Right cardiac atrium (tissue), 5 donors: ENCODE data around the gene MED27. TPM values are rescaled to one million over a fixed set of nuclear protein-coding genes. Genes with fewer than 3 reads are reported as not detected.
A peak's percentile ranks its signal among the peaks of the same experiment; 100 is the strongest.

Experiments used
- ATAC-seq, 2 donors: fragments of 200-7000 bp; cut with Tn5 transposase; one replicate each; pipeline versions ENCODE4 v1.8.0 to v1.9.1; 2020; ENCODE audit warnings: moderate library complexity in 2 of 2, mild to moderate bottlenecking in 1 of 2
- DNase-seq, 3 donors: peaks; one replicate each; pipeline ENCODE4 v3.0.0-alpha.2; 2020
- H3K27ac ChIP-seq: one replicate; pipeline ENCODE4 v1.5.1; 2013; ENCODE audit warnings: mild to moderate bottlenecking, low read length, control low read depth, moderate library complexity
- H3K27me3 ChIP-seq: one replicate; pipeline ENCODE4 v1.6.1; 2013; ENCODE audit not compliant: control insufficient read depth, insufficient read depth
- H3K4me1 ChIP-seq: one replicate; pipeline ENCODE4 v1.6.1; 2013; ENCODE audit warnings: low read length; ENCODE audit not compliant: control insufficient read depth, insufficient read depth
- H3K4me3 ChIP-seq: one replicate; pipeline ENCODE4 v1.5.1; 2013; ENCODE audit warnings: low read length, control low read depth
- H3K9me3 ChIP-seq: one replicate; pipeline ENCODE4 v1.6.1; 2013; ENCODE audit warnings: low read length; ENCODE audit not compliant: control insufficient read depth
- WGBS: extraction: QIAGEN DNeasy Blood & Tissue Kit; methylation state at CpG from one replicate; pipeline ENCODE4 v1.1.7; 2013; 5-methylcytosine and 5-hydroxymethylcytosine counted together
- intact Hi-C, 4 donors: fragments of 100-400 bp; cut with DNase I; formaldehyde crosslinking; loops; one replicate each; pipeline versions ENCODE4 v1.11.0 to v1.14.0; 2022 to 2023
- polyA plus RNA-seq: library from polyadenylated mRNA; stranded (reverse); fragments of 200-250 nt; gene quantifications from one replicate; pipeline ENCODE4 v1.2.3, GENCODE V29; 2013
- total RNA-seq, 4 donors: library from RNA; stranded (reverse); fragmentation: NEBNext Ultra II Directional; extraction: Animal tissue kit (Norgen Biotek cat#: 25700); gene quantifications; one replicate each; pipeline ENCODE4 v1.2.1, GENCODE V29; 2021
- donor health status: healthy with polysubstance abuse.
- donor health status: DM: no; HTN: yes; CAD: no.
- donor health status: DM: no; HTN: no; CAD: no.
- donor health status: DM: no; HTN: yes; CAD: no; lungs with severe emphysema.
- donor health status: DM: yes; HTN: yes; CAD: no.

Gene MED27
- total and polyA plus RNA-seq, 5 donors = 19.9 to 22.7 (median 21.2) TPM

GRCh38 chr9:131874916-131875670 is 204.6 kb downstream of the MED27 start:
- DNase-seq (no peak), ATAC-seq (no peak)
- no peak overlapping the region for H3K4me3 ChIP-seq
- no peaks in the 10 kb centered on the region for H3K9me3 ChIP-seq
- no peaks in the 10 kb centered on the region for H3K4me1 ChIP-seq
- WGBS = 92% methylated on average over 12 of the region's 12 CpGs
- no peak overlapping the region for H3K27ac ChIP-seq
- intact Hi-C loops = no loop called here
- H3K27me3 ChIP-seq = no peaks in the 10 kb centered on the region

GRCh38 chr9:131874447-131874846 is 205.2 kb downstream of the MED27 start:
- H3K27ac ChIP-seq = no peak overlapping the region
- WGBS = 87% methylated on average over 12 of the region's 12 CpGs
- H3K9me3 ChIP-seq = no peaks in the 10 kb centered on the region
- no peak overlapping the region for H3K4me3 ChIP-seq
- DNase-seq (no peak), ATAC-seq (no peak)
- H3K4me1 ChIP-seq = no peaks in the 10 kb centered on the region
- no peaks in the 10 kb centered on the region for H3K27me3 ChIP-seq
- intact Hi-C loops = no loop called here

- no peak for DNase-seq
- H3K4me3 ChIP-seq = no peak overlapping the region
- intact Hi-C loops = no loop called here
- no peaks in the 10 kb centered on the region for H3K9me3 ChIP-seq
- no peaks in the 10 kb centered on the region for H3K4me1 ChIP-seq
- ATAC-seq = peak in 1 of 2 donors; percentile 19
- WGBS = 91% methylated on average over 13 of the region's 13 CpGs
- H3K27me3 ChIP-seq = no peaks in the 10 kb centered on the region
- no peak overlapping the region for H3K27ac ChIP-seq
Observed at GRCh38 chr9:131873891-131874440, 205.7 kb downstream of the MED27 start.

GRCh38 chr9:131873335-131873734 is 206.3 kb downstream of the MED27 start:
- DNase-seq = no peak

GRCh38 chr9:131872702-131873101 is 207.0 kb downstream of the MED27 start:
- Histone ChIP-seq H3K27ac (no peak overlapping the region), H3K4me1 (no peaks in the 10 kb centered on the region), H3K27me3 (no peaks in the 10 kb centered on the region), H3K9me3 (no peaks in the 10 kb centered on the region), H3K4me3 (no peak overlapping the region)
- no peak for ATAC-seq
- intact Hi-C loops = no loop called here
- 93% methylated on average over 4 of the region's 4 CpGs for WGBS
- no peak for DNase-seq

More at GRCh38 chr9:131873335-131873734, 206.3 kb downstream of the MED27 start:
- Histone ChIP-seq H3K4me1 (no peaks in the 10 kb centered on the region), H3K4me3 (no peak overlapping the region), H3K9me3 (no peaks in the 10 kb centered on the region), H3K27ac (no peak overlapping the region), H3K27me3 (no peaks in the 10 kb centered on the region)
- no peak for ATAC-seq
- intact Hi-C loops = no loop called here
- WGBS = 94% methylated on average over 9 of the region's 9 CpGs

- Histone ChIP-seq H3K4me3 (no peak overlapping the region), H3K27me3 (no peaks in the 10 kb centered on the region), H3K9me3 (no peaks in the 10 kb centered on the region), H3K27ac (no peak overlapping the region), H3K4me1 (no peaks in the 10 kb centered on the region)
- 90% methylated on average over 15 of the region's 15 CpGs for WGBS
- no peak for DNase-seq
- no peak for ATAC-seq
- intact Hi-C loops = no loop called here
Observed at GRCh38 chr9:131872006-131872405, 207.7 kb downstream of the MED27 start.

- intact Hi-C loops = no loop called here
- Histone ChIP-seq H3K27me3 (no peaks in the 10 kb centered on the region), H3K9me3 (no peaks in the 10 kb centered on the region), H3K4me3 (no peak overlapping the region), H3K4me1 (no peaks in the 10 kb centered on the region), H3K27ac (no peak overlapping the region)
- ATAC-seq (no peak), DNase-seq (no peak)
- 94% methylated on average over 12 of the region's 12 CpGs for WGBS
Observed at GRCh38 chr9:131870156-131870555, 209.5 kb downstream of the MED27 start.

GRCh38 chr9:131869348-131869747 is 210.3 kb downstream of the MED27 start:
- WGBS = 81% methylated on average over 8 of the region's 8 CpGs

GRCh38 chr9:131868766-131869165 is 210.9 kb downstream of the MED27 start:
- no peak for ATAC-seq
- Histone ChIP-seq H3K27ac (no peak overlapping the region), H3K9me3 (no peaks in the 10 kb centered on the region), H3K4me3 (no peak overlapping the region), H3K27me3 (no peaks in the 10 kb centered on the region), H3K4me1 (no peaks in the 10 kb centered on the region)
- 72% methylated on average over 10 of the region's 10 CpGs for whole genome bisulfite sequencing
- intact Hi-C loops = no loop called here
- DNase-seq = peak in 2 of 3 donors; percentile 44 to 65

More at GRCh38 chr9:131869348-131869747, 210.3 kb downstream of the MED27 start:
- no peak overlapping the region for H3K4me3 ChIP-seq
- H3K9me3 ChIP-seq = no peaks in the 10 kb centered on the region
- H3K4me1 ChIP-seq = no peaks in the 10 kb centered on the region
- intact Hi-C loops = no loop called here
- no peak for DNase-seq
- H3K27ac ChIP-seq = no peak overlapping the region
- no peak for ATAC-seq
- no peaks in the 10 kb centered on the region for H3K27me3 ChIP-seq

- H3K4me1 ChIP-seq = no peaks in the 10 kb centered on the region
- DNase-seq = no peak
- H3K9me3 ChIP-seq = no peaks in the 10 kb centered on the region
- ATAC-seq = no peak
- H3K27me3 ChIP-seq = no peaks in the 10 kb centered on the region
- H3K4me3 ChIP-seq = no peak overlapping the region
- intact Hi-C loops = no loop called here
- no peak overlapping the region for H3K27ac ChIP-seq
- WGBS = 94% methylated on average over 6 of the region's 6 CpGs
Observed at GRCh38 chr9:131867611-131868192, 212.0 kb downstream of the MED27 start.

- Histone ChIP-seq H3K9me3 (no peaks in the 10 kb centered on the region), H3K4me3 (no peak overlapping the region), H3K4me1 (no peaks in the 10 kb centered on the region), H3K27ac (no peak overlapping the region), H3K27me3 (no peaks in the 10 kb centered on the region)
- WGBS = 88% methylated on average over 10 of the region's 10 CpGs
- DNase-seq = no peak
- no peak for ATAC-seq
- intact Hi-C loops = no loop called here
Observed at GRCh38 chr9:131865446-131866195, 214.0 kb downstream of the MED27 start.
